HepG2 (cell line): ENCODE measurements around the gene PRR23E. TPM values are rescaled to one million over a fixed set of nuclear protein-coding genes. Genes with fewer than 3 reads are reported as not detected.

Experiments used
- ATAC-seq: fragments of 200-7000 bp; cut with Tn5 transposase; 3 replicates; pipeline ENCODE4 v1.9.1; 2020; ENCODE audit warnings: mild to moderate bottlenecking, moderate library complexity
- BruUV-seq: library from RNA; stranded (reverse); fragments of 400-500 nt; replicated peaks from 2 replicates; lab custom pipeline; 2021; lab: Mats Ljungman, UMichigan
- CTCF ChIA-PET: fragments of 300-600 bp; formaldehyde crosslinking; extraction: SDS; loops from one replicate; lab custom pipeline; 2021; ENCODE audit warnings: low total read pairs, inconsistent platforms, low intra/inter-chr PET ratio; lab: Yijun Ruan, JAX
- POLR2A ChIA-PET: fragments of 350-600 bp; sonication (Branson Sonifier 250); formaldehyde crosslinking; loops from one replicate; lab custom pipeline; 2020; ENCODE audit warnings: antibody characterized with exemption, inconsistent platforms; lab: Yijun Ruan, JAX
- DNase-seq: peaks from one replicate; pipeline ENCODE4 v3.0.0-alpha.2; 2015; ENCODE audit warnings: low spot score
- FAIRE-seq: peaks from 3 replicates; lab custom pipeline; 2011; peaks lifted over from hg19 to GRCh38; lab: Jason Lieb, UNC
- H2AFZ ChIP-seq: one replicate; pipeline ENCODE4 v1.6.1; 2011; ENCODE audit warnings: low read length, inconsistent platforms
- H3K27ac ChIP-seq: fragments of 300-600 bp; 3 replicates; pipeline ENCODE4 v1.8.0; 2011; ENCODE audit warnings: mixed run types, mild to moderate bottlenecking, mixed read lengths, low read length, inconsistent platforms; ENCODE audit not compliant: insufficient read depth; ENCODE audit errors: extremely low read length
- H3K27me3 ChIP-seq, 2 experiments: fragments of 200-600 bp in 1 of 2; 2 replicates in 1 of 2; 3 replicates in 1 of 2; pipeline versions ENCODE4 v1.6.0 to v1.8.0; 2011; ENCODE audit warnings: low read length in 2 of 2, mild to moderate bottlenecking in 2 of 2, moderate library complexity in 2 of 2, inconsistent platforms in 1 of 2; ENCODE audit not compliant: insufficient read depth in 2 of 2, control insufficient read depth in 1 of 2
- H3K36me3 ChIP-seq, 2 experiments: fragments of 200-600 bp in 1 of 2; replicated peaks in 1 of 2; 2 replicates in 1 of 2; 3 replicates in 1 of 2; pipeline versions ENCODE4 v1.5.1 to v1.8.0; 2011; ENCODE audit warnings: low read length in 2 of 2, inconsistent platforms in 1 of 2; ENCODE audit not compliant: insufficient read depth in 2 of 2, control insufficient read depth in 1 of 2
- H3K4me1 ChIP-seq: 2 replicates; pipeline ENCODE4 v1.5.1; 2012; ENCODE audit warnings: low read length, inconsistent platforms; ENCODE audit not compliant: insufficient read depth
- H3K4me2 ChIP-seq: 2 replicates; pipeline ENCODE4 v1.6.0; 2011; ENCODE audit warnings: low read depth, low read length, inconsistent platforms
- H3K4me3 ChIP-seq, 3 experiments: fragments of 200-600 bp in 1 of 3; sonication (generic), shearing (Covaris generic) in 1 of 3; replicated peaks in 1 of 3; 2 replicates each; pipeline ENCODE4 v1.5.1; 2011 to 2016; ENCODE audit warnings: low read length in 3 of 3, inconsistent platforms in 2 of 3, low read depth in 2 of 3, mild to moderate bottlenecking in 2 of 3, control low read depth in 1 of 3, mixed read lengths in 1 of 3; ENCODE audit not compliant: insufficient read depth in 1 of 3
- H3K79me2 ChIP-seq: one replicate; pipeline ENCODE4 v1.6.1; 2011; ENCODE audit warnings: low read length, inconsistent platforms; ENCODE audit not compliant: insufficient read depth
- H3K9ac ChIP-seq: 2 replicates; pipeline ENCODE4 v1.6.0; 2011; ENCODE audit warnings: mild to moderate bottlenecking, low read depth, low read length, inconsistent platforms; ENCODE audit not compliant: insufficient read depth
- H3K9me3 ChIP-seq: 2 replicates; pipeline ENCODE4 v1.5.1; 2012; ENCODE audit warnings: mild to moderate bottlenecking, low read length
- H4K20me1 ChIP-seq: 2 replicates; pipeline ENCODE4 v1.6.0; 2011; ENCODE audit warnings: inconsistent platforms, mild to moderate bottlenecking, low read length, moderate library complexity; ENCODE audit not compliant: insufficient read depth
- CEBPG ChIP-seq: IDR thresholded peaks from 2 replicates; pipeline ENCODE4 v1.6.1; 2016
- HOXA3 ChIP-seq: sonication (generic); formaldehyde crosslinking; IDR thresholded peaks from 2 replicates; pipeline ENCODE4 v1.5.0; 2020; ENCODE audit warnings: missing genetic modification reagents
- TCF7L2 ChIP-seq: IDR thresholded peaks from 2 replicates; pipeline ENCODE4 v1.6.1; 2011; ENCODE audit warnings: mild to moderate bottlenecking, low read depth, low read length, moderate library complexity
- ZBTB40 ChIP-seq, 2 experiments: fragments of 450-650 bp in 1 of 2; sonication (generic) in 1 of 2; formaldehyde crosslinking in 1 of 2; IDR thresholded peaks; 2 replicates each; pipeline versions ENCODE4 v1.6.1 to v1.8.0; 2016 to 2022; ENCODE audit warnings: antibody characterized with exemption in 1 of 2, mild to moderate bottlenecking in 1 of 2, missing genetic modification reagents in 1 of 2
- ZNF792 ChIP-seq: IDR thresholded peaks from 2 replicates; pipeline ENCODE4 v1.6.1; 2016
- WGBS: methylation state at CpG from one replicate; pipeline ENCODE4 v1.1.6; 2017; ENCODE audit warnings: low lambda C conversion rate; 5-methylcytosine and 5-hydroxymethylcytosine counted together
- in situ Hi-C: cut with HindIII; loops from 2 replicates; pipeline ENCODE4 v1.10.0; 2017; ENCODE audit warnings: low pct_unique_long_range_greater_than_20kb; ENCODE audit not compliant: extremely low pct_ligation_motif_present
- intact Hi-C: fragments of 100-400 bp; cut with micrococcal nuclease; formaldehyde crosslinking; loops from one replicate; pipeline ENCODE4 v1.10.0; 2022; ENCODE audit not compliant: unreplicated experiment
- polyA plus RNA-seq, 8 experiments: library from polyadenylated mRNA; depleted of rRNA in 3 of 8; stranded (reverse) in 7 of 8; unstranded in 1 of 8; fragments of >200 nt; fragmentation: Illumina TruSeq in 4 of 8; extraction: Trizol in 4 of 8; gene quantifications; 2 replicates each; pipeline versions ENCODE4 v1.2.1 to v1.2.3, GENCODE V29; 2011 to 2016; ENCODE audit warnings: low read depth in 4 of 8, missing spikeins in 1 of 8, mixed read lengths in 1 of 8; ENCODE audit not compliant: insufficient read depth in 1 of 8
- total RNA-seq, 5 experiments: library from RNA; depleted of rRNA; stranded (reverse); fragments of >200 nt; fragmentation: Illumina TruSeq; extraction: Trizol; gene quantifications; 2 replicates each; pipeline ENCODE4 v1.2.3, GENCODE V29; 2016; ENCODE audit warnings: low read depth in 1 of 5
- TF ChIP-seq, protein P1 (sequence below): sonication (generic); formaldehyde crosslinking; IDR thresholded peaks from 2 replicates; pipeline ENCODE4 v1.4.0; 2020; ENCODE audit warnings: missing genetic modification reagents, borderline replicate concordance
- TF ChIP-seq, protein P2 (sequence below): sonication (generic); formaldehyde crosslinking; IDR thresholded peaks from 2 replicates; pipeline ENCODE4 v1.8.0; 2022; ENCODE audit warnings: mild to moderate bottlenecking, missing genetic modification reagents, moderate library complexity
- TF ChIP-seq, protein P3 (sequence below): IDR thresholded peaks from 2 replicates; pipeline ENCODE4 v1.6.1; 2016; ENCODE audit warnings: low read depth, missing genetic modification reagents, missing compliant biosample characterization

PRR23E gene
- total and polyA plus RNA-seq, 2 of the 13 experiments (the other 11 are each of a cell fraction or from before 2014, with no cell fraction given): not detected

DNA sequence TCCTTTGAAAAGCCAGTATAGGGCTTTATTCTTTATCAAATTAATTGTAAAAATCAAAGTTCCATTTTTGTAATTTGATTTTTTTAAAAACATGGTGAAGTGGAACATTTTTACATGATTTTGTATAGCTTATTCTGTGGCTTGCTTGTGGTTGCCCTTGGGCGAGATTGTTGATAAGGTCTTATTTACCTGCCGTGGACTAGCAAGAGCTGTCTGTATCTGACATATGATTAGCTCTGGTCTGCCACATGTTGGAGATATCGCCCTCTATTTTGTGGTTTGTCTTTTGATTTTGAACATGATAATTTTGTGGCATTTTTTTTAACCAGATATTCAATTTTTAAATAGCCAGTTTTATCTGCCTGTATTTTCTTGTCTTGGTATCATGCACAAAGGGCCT, 844 bp downstream of the PRR23E start:
- no peak for FAIRE-seq
- POLR2A ChIA-PET: no interaction called here
- no peaks in the 10 kb centered on the region for H3K36me3 ChIP-seq
- no peak overlapping the region for H3K4me2 ChIP-seq
- in situ Hi-C loops (no loop called here), intact Hi-C loops (no loop called here)
- ATAC-seq: no peak
- H3K4me3 ChIP-seq: no peak overlapping the region
- CTCF ChIA-PET: no interaction called here
- H2AFZ ChIP-seq: no peak overlapping the region
- H3K9ac ChIP-seq: no peak overlapping the region
- H3K4me1 ChIP-seq: peaks cover 16% of the 10 kb centered on the region
- H3K27me3 ChIP-seq: peaks cover 0 to 7% of the 10 kb centered on the region in 2 experiments; a peak in 1 of 5 replicates
- peaks cover 18% of the 10 kb centered on the region for H3K9me3 ChIP-seq
- no peaks in the 10 kb centered on the region for H3K79me2 ChIP-seq
- no TSS peak for BruUV-seq
- 26% methylated on average over 3 of the region's 3 CpGs for WGBS
- no peak for DNase-seq
- no peaks in the 10 kb centered on the region for H4K20me1 ChIP-seq
- H3K27ac ChIP-seq: no peak overlapping the region
- no peak for TF ChIP-seq TCF7L2
- TF ChIP-seq, protein P1, sequence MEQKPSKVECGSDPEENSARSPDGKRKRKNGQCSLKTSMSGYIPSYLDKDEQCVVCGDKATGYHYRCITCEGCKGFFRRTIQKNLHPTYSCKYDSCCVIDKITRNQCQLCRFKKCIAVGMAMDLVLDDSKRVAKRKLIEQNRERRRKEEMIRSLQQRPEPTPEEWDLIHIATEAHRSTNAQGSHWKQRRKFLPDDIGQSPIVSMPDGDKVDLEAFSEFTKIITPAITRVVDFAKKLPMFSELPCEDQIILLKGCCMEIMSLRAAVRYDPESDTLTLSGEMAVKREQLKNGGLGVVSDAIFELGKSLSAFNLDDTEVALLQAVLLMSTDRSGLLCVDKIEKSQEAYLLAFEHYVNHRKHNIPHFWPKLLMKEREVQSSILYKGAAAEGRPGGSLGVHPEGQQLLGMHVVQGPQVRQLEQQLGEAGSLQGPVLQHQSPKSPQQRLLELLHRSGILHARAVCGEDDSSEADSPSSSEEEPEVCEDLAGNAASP (CRISPR knock-in tag): no peak
- TF ChIP-seq, protein P2, sequence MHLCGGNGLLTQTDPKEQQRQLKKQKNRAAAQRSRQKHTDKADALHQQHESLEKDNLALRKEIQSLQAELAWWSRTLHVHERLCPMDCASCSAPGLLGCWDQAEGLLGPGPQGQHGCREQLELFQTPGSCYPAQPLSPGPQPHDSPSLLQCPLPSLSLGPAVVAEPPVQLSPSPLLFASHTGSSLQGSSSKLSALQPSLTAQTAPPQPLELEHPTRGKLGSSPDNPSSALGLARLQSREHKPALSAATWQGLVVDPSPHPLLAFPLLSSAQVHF (CRISPR knock-in tag): no peak
- no peak for TF ChIP-seq ZNF792 (CRISPR knock-in tag)
- no peak for TF ChIP-seq CEBPG
- no peak for TF ChIP-seq HOXA3 (CRISPR knock-in tag)
- TF ChIP-seq, protein P3, sequence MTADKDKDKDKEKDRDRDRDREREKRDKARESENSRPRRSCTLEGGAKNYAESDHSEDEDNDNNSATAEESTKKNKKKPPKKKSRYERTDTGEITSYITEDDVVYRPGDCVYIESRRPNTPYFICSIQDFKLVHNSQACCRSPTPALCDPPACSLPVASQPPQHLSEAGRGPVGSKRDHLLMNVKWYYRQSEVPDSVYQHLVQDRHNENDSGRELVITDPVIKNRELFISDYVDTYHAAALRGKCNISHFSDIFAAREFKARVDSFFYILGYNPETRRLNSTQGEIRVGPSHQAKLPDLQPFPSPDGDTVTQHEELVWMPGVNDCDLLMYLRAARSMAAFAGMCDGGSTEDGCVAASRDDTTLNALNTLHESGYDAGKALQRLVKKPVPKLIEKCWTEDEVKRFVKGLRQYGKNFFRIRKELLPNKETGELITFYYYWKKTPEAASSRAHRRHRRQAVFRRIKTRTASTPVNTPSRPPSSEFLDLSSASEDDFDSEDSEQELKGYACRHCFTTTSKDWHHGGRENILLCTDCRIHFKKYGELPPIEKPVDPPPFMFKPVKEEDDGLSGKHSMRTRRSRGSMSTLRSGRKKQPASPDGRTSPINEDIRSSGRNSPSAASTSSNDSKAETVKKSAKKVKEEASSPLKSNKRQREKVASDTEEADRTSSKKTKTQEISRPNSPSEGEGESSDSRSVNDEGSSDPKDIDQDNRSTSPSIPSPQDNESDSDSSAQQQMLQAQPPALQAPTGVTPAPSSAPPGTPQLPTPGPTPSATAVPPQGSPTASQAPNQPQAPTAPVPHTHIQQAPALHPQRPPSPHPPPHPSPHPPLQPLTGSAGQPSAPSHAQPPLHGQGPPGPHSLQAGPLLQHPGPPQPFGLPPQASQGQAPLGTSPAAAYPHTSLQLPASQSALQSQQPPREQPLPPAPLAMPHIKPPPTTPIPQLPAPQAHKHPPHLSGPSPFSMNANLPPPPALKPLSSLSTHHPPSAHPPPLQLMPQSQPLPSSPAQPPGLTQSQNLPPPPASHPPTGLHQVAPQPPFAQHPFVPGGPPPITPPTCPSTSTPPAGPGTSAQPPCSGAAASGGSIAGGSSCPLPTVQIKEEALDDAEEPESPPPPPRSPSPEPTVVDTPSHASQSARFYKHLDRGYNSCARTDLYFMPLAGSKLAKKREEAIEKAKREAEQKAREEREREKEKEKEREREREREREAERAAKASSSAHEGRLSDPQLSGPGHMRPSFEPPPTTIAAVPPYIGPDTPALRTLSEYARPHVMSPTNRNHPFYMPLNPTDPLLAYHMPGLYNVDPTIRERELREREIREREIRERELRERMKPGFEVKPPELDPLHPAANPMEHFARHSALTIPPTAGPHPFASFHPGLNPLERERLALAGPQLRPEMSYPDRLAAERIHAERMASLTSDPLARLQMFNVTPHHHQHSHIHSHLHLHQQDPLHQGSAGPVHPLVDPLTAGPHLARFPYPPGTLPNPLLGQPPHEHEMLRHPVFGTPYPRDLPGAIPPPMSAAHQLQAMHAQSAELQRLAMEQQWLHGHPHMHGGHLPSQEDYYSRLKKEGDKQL (CRISPR knock-in tag): no peak
- TF ChIP-seq ZBTB40 (IDR thresholded peaks at IDR 0.05): no peak
- no peak for TF ChIP-seq ZBTB40 (CRISPR knock-in tag; IDR thresholded peaks at IDR 0.05)
